Neural progenitor cell (in vitro differentiated cells): ENCODE measurements around the gene TANC1.

Experiments used
- CTCF ChIP-seq: fragments of 200-600 bp; sonication (generic); IDR thresholded peaks from 2 replicates; pipeline ENCODE4 v1.5.1; 2017; ENCODE audit warnings: antibody characterized with exemption, mild to moderate bottlenecking
- EZH2 ChIP-seq: fragments of 200-600 bp; sonication (generic); IDR thresholded peaks from 2 replicates; pipeline ENCODE4 v1.6.1; 2017; ENCODE audit warnings: antibody characterized with exemption, mild to moderate bottlenecking, moderate library complexity
- EZH2phosphoT487 ChIP-seq: fragments of 200-600 bp; sonication (generic); IDR thresholded peaks from 2 replicates; pipeline ENCODE4 v1.6.1; 2017; ENCODE audit warnings: antibody characterized with exemption

GRCh38 chr2:159088906-159089305, 120.5 kb downstream of the TANC1 start:
- TF ChIP-seq CTCF: peak; percentile 43
- no peak for TF ChIP-seq EZH2phosphoT487
- no peak for TF ChIP-seq EZH2
